ENCODE data around the gene KRT17. TPM values are rescaled to one million over a fixed set of nuclear protein-coding genes. Genes with fewer than 3 reads are reported as not detected.

KRT17 gene
- total RNA-seq, 1 donor from 2014 or later = 512 TPM

GRCh38 chr17:41659427-41660212 is 35.2 kb upstream of the KRT17 start:
- Mint-ChIP-seq H3K9me3 (no peaks in the 10 kb centered on the region), H3K27me3 (no peaks in the 10 kb centered on the region), H3K4me1 (ENCODE audit: unreplicated experiment) (peaks cover 12% of the 10 kb centered on the region), H3K4me3 (no peak overlapping the region), H3K36me3 (no peaks in the 10 kb centered on the region), H3K27ac (peak overlapping the region; percentile 67)
- DNase-seq (ENCODE audit: extremely low spot score, unreplicated experiment) = no peak
- TF ChIP-seq, protein P1, sequence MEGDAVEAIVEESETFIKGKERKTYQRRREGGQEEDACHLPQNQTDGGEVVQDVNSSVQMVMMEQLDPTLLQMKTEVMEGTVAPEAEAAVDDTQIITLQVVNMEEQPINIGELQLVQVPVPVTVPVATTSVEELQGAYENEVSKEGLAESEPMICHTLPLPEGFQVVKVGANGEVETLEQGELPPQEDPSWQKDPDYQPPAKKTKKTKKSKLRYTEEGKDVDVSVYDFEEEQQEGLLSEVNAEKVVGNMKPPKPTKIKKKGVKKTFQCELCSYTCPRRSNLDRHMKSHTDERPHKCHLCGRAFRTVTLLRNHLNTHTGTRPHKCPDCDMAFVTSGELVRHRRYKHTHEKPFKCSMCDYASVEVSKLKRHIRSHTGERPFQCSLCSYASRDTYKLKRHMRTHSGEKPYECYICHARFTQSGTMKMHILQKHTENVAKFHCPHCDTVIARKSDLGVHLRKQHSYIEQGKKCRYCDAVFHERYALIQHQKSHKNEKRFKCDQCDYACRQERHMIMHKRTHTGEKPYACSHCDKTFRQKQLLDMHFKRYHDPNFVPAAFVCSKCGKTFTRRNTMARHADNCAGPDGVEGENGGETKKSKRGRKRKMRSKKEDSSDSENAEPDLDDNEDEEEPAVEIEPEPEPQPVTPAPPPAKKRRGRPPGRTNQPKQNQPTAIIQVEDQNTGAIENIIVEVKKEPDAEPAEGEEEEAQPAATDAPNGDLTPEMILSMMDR (conservative IDR thresholded peaks at IDR 0.05) = no peak

- TF ChIP-seq, protein P1 (conservative IDR thresholded peaks at IDR 0.05) = no peak
- H3K27me3 Mint-ChIP-seq = no peaks in the 10 kb centered on the region
- H3K27ac Mint-ChIP-seq = peak overlapping the region; percentile 63
- peaks cover 12% of the 10 kb centered on the region for H3K4me1 Mint-ChIP-seq (ENCODE audit: unreplicated experiment)
- no peak for DNase-seq (ENCODE audit: extremely low spot score, unreplicated experiment)
- no peak overlapping the region for H3K4me3 Mint-ChIP-seq
- H3K9me3 Mint-ChIP-seq = no peaks in the 10 kb centered on the region
- H3K36me3 Mint-ChIP-seq = no peaks in the 10 kb centered on the region
Observed at GRCh38 chr17:41658846-41659245, 34.5 kb upstream of the KRT17 start.

GRCh38 chr17:41657936-41658335 is 33.6 kb upstream of the KRT17 start:
- H3K27ac Mint-ChIP-seq = peak overlapping the region; percentile 92
- no peak for DNase-seq (ENCODE audit: extremely low spot score, unreplicated experiment)
- H3K4me1 Mint-ChIP-seq (ENCODE audit: unreplicated experiment) = peaks cover 5% of the 10 kb centered on the region
- no peak overlapping the region for H3K4me3 Mint-ChIP-seq
- H3K36me3 Mint-ChIP-seq = no peaks in the 10 kb centered on the region
- no peaks in the 10 kb centered on the region for H3K27me3 Mint-ChIP-seq
- H3K9me3 Mint-ChIP-seq = no peaks in the 10 kb centered on the region
- TF ChIP-seq, protein P1 (conservative IDR thresholded peaks at IDR 0.05) = no peak

GRCh38 chr17:41657176-41657754 is 32.9 kb upstream of the KRT17 start:
- no peaks in the 10 kb centered on the region for H3K9me3 Mint-ChIP-seq
- no peak for DNase-seq (ENCODE audit: extremely low spot score, unreplicated experiment)
- no peaks in the 10 kb centered on the region for H3K36me3 Mint-ChIP-seq
- H3K27me3 Mint-ChIP-seq = no peaks in the 10 kb centered on the region
- peak overlapping the region; percentile 98 for H3K27ac Mint-ChIP-seq
- no peak overlapping the region for H3K4me3 Mint-ChIP-seq
- H3K4me1 Mint-ChIP-seq (ENCODE audit: unreplicated experiment) = peaks cover 5% of the 10 kb centered on the region
- TF ChIP-seq, protein P1 (conservative IDR thresholded peaks at IDR 0.05) = no peak

GRCh38 chr17:41656249-41657023 is 32.1 kb upstream of the KRT17 start:
- peaks cover 9% of the 10 kb centered on the region for H3K4me1 Mint-ChIP-seq (ENCODE audit: unreplicated experiment)
- no peaks in the 10 kb centered on the region for H3K9me3 Mint-ChIP-seq
- H3K36me3 Mint-ChIP-seq = no peaks in the 10 kb centered on the region
- TF ChIP-seq, protein P1 (conservative IDR thresholded peaks at IDR 0.05) = no peak
- H3K27ac Mint-ChIP-seq = peak overlapping the region; percentile 98
- H3K4me3 Mint-ChIP-seq = no peak overlapping the region
- no peak for DNase-seq (ENCODE audit: extremely low spot score, unreplicated experiment)
- H3K27me3 Mint-ChIP-seq = no peaks in the 10 kb centered on the region
